GM21825 (cell line): Measurements from ENCODE around the gene OBP2A.
"Not testable (repeated sequence)": the region's sequence is repeated elsewhere in the genome, so short reads cannot be mapped to it uniquely, and the experiment has no call there.

Experiments
- ATAC-seq: cut with Tn5 transposase; IDR thresholded peaks from one replicate; pipeline ENCODE4 v1.9.1; 2021; ENCODE audit warnings: mild to moderate bottlenecking, moderate library complexity; ENCODE audit not compliant: unreplicated experiment

Gene OBP2A

DNA sequence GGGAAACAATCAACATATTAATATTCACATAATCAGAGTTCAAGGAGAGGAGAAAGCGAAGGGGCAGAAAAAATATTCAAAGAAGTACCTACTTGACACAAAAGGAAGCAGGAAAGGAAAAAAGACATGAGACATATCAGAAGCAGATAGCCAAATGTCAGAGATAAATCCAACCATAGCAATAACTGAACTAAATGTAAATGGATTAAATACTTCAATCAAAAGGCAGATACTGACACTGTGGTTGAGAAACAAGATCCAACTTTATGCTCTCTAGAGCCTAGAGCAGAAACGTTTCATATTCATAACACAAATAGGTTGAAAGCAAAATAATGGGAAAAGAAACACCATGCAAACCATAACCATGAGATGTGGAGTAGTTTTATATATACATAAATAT lies 36.5 kb upstream of the OBP2A start:
- no peak for ATAC-seq

DNA sequence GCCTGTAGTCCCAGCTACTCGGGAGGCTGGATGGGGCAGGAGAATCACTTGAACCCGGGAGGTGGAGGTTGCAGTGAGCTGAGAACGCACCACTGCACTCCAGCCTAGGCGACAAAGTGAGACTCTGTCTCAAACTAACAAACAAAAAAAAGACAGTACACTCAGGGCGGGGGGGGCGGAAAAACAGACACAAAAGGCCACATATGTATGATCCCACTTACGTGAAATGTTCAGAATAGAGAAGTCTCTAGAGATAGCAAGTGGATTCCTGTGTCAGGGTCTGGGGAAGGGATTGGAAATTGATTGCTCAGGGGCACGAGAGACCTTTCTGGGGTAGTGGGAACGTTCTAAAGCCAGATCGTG lies 33.7 kb upstream of the OBP2A start:
- no peak for ATAC-seq

DNA sequence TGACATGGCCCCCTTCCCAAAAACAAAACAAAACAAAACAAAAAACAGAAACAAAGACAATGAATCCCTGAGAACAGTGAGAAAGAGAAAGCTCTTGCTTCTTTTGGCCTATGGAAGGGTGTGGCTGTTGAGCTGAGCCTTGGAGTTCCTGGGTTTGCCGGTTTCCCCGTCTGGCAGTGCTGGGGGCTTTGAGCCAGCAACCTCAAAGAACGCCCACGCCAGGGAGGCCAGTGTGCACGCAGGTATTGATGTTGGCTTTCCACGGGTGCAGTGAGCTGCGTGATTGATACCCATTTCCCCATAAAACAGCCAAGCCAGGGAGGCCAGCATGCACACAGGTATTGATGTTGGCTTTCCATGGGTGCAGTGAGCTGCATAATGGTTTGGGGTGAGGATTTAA lies 33.0 kb upstream of the OBP2A start:
- no peak for ATAC-seq

DNA sequence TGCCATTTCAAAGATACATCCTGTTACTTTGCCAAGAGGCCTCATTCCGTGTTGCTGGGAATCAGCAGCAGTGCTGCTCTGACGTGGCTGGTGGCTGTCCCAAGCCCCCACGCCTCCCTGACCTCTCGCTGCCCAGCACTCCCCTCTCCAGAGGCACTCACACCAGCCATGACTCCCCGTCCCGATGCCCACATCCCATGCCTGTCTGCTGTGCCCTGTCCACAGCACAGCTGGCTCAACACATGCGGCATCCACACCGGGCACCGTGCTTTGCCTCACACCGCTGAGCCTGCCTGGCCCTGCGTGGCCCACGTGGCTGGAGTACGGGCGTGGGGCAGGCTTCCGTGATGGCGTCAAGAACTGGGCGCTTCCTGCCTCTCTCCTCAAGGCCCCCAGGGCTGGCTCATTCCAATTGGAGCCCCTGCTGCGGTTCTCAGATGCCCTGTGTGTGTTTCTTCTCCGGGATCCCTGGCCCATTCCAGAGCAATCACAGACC lies 32.5 kb upstream of the OBP2A start:
- no peak for ATAC-seq

DNA sequence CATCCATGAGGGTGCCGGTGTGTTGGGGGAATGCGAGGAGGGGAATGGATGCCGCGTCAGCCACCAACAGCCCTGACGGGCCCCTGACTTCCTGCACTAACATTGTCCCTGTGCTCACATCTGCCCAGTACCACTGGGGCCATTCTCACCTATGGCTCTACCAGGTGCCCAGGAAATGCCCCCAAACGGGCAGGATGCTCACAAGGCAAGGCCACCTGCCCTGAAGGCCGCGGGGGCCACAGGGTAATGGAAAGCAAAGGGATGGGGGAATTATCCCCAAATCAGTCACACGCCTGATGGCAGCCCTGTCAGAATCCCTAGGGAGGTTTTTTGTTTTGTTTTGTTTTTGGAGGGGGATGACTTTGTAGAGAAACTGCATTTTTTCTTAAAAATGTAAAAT lies 32.0 kb upstream of the OBP2A start:
- not testable (repeated sequence) for ATAC-seq

DNA sequence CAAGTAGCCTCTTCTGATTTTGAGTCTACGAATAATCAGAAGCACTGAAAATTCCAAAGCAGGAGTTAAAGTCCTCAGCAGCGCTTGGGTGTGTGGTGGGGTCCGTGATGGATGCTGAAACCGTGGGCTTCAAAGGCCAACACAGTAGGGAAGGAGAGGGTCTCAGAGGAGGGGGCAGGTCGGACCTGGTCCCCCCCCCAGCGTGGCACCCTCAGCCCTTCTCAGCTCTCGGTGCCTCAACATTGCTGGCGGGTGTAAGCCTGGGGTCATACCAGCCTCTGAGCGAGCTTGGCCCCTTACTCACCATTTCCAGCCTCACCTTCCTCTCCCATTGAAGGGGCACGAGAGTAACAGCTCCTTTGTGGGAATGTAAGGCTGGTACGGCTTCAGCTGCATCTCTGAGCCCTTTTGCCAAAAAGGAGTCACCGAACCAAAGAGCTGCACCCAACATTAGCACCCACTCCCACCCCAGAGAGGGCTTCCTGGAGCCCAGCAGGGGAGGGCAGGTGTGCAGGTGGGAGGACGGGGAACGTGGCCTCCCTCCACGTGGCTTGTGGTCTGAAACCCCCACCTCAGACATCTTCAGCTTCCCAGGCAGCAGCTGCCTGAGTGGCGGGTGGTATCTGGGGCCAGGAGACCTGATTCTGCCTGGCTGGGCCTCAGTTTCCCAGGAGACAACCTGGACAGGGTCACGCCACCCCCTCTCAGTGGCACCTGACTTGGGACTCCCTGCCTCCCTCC lies 31.4 kb upstream of the OBP2A start:
- no peak for ATAC-seq

DNA sequence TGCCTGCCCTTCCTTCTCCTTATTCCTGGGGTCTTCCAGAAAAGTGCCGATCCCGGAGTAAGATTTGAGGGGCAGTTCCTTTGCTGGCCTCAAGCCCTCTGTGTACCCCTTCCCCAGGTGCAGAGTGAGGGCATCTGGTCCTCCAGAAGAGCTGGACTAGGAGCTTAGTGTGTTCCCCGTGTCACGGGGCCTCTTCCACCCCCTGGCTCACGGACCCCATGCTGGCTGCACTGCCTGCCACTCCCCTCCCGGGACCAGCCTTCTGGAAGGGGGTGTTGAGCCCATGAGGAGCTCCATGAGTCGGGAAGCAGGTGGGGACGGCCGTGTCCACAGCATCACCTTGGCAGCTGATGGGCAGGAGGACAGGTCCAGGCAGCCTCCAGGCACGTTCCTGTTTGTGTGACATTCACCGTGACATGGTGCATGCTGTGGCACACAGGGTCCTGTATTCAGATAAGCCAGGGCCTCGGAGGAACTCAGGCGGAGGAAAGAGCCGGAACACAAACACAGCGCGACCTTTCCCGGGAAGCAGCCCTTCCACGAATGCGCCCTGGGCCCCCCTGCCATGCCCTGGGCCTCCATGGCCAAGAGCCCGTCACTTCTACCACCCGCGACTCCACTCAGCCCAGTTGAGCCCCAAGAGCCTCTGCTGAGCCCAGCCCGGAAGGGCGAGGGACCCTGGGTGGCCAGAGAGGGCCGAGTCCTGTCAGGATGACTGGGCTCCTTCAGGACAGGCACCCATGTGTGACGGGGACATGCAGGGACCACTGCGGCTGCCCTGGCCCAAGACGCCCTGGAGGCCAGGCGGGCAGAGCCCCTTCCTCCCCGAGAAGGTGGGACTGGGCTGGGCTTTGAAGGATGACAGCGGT lies 30.6 kb upstream of the OBP2A start:
- ATAC-seq, result no peak

DNA sequence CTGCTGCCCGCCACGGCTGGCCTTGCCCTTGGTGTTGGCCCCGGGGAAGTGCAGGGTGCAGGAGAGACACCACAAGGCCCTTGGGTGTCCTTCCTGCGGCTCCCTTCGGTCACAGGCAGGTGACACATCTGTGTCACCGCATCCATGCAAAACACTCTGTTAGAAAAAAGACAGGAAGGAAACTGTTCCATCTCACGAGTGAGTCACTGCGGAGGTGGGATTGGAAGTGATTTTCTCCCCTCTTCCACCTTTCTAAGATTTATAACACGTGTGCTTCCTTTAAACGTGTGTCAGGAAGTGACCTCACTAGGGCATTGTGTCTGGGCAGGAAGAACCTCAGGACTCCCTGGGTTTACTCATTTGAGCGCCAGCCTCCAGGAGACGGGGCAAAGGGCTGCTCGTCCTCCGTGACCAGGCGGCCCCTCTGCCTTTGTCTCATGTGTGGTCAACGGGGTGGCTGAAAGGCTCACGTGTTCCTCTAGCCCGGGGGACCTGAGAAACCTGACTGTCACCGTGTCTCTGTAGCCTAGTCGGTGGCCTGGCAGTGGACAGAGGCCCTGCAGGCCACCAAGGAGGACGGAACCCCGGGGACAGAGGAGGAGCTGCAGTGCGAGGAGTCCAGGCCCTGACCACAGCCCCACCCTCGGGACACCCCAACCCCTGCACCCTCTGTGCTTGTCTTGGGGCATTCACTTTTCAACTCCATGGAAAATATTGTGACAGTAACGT lies 29.6 kb upstream of the OBP2A start:
- no peak for ATAC-seq

DNA sequence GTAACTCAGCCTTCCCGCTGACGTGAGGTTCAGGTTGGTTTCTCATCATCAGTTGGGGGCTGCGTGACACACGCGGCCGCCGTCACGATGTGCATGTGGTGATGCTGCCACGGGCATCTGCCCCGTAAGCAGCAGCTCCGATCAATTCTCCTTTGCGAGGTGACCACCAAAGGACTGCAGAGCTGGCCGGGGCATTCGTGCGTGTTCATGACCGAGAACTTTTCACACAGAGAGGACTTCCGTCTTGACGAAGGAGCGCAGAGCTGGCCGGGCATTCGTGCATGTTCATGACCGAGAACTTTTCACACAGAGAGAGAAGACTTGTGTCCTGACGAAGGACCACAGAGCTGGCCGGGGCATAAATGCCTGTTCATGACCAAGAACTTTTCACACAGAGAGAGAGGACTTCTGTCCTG lies 28.5 kb upstream of the OBP2A start:
- no peak for ATAC-seq

DNA sequence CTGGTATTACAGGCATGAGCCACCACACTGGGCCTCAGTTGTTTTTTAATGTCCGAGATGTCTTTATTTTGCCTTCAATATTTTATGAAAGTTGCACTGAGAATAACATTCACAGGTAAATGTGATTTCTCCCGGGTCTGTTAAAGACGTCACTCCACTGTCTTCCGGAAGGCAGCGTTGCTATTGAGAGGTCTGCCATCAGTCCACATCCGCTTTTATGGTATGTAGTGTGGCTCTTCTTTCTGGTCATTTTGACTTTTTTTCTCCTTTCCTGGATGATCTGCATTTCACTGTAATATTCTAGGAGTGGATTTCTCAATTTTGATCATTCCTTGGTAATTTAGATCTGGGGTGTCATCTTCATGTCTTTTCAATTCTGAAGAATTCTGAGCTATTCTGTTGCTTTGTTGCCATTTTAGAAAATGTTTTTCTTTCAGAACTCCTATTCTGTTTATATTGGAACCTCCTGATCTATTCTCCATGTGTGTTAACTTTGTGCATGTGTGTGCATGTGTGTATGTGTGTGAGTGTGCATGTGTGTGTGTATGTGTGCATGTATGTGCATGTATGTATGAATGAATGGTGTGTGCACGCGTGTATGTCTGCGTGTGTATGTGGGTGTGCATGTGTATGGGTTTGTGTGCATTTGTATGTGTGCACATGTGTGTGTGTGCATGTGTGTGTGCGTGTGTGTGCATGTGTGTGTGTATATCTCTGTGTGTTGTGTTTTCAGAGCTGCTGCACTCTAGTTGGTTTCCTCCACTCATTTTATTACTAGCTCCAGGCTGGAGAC lies 26.6 kb upstream of the OBP2A start:
- no peak for ATAC-seq

DNA sequence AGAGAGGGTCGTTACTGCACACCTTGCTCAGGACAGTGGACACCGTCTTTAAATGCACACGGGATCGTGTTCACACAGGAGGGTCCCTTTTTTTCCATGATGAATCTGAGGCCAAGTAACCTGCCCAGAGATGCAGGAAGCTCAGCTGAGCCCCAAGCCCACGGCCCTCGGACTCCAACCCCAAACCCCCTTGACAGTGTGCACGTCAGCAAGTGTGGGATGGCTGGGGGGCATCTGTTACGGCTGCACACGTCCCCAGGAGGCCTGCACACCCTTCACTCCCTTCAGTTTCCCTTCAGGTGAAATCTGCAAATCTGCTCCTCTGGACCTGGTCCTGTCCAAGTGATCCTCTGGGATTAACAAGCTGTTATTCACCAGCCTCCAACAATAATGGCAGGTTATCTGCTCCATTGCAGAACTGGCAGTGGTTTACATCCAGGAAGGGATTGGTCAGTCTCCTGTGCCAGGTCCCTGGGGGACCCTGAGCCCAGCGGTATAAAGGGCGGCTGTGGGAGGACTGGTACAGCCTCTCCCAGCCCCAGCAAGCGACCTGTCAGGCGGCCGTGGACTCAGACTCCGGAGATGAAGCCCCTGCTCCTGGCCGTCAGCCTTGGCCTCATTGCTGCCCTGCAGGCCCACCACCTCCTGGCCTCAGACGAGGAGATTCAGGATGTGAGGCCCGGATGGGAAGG lies 24.9 kb upstream of the OBP2A start, which contains the start of gene LCN1:
Gene LCN1 (plus strand): TSS at position 525 of the 692 bp plus-strand sequence. CDS start 58 bp downstream, at position 583.
- no peak for ATAC-seq

DNA sequence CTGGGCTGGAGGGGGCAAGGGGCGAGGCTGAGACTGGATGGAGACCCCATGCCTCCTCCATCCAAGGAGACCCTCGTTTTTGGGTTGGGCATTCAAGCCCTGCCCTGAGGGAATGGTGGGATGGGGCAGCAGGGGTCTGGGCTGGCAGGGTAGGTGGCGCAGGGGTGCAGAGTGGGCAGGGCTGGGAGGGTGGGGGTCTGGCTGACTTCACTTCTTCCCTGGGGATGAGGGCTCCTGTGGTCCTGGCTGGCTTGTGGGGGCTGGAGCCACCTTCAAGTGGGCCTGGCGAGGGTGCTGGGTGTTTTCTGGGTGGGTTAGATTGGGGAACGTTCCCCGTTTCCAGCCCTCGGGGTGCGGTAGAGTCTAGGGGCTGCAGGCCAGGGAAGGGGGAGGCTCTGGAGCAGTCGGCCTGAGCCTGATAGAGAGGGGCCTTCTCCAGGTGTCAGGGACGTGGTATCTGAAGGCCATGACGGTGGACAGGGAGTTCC lies 24.3 kb upstream of the OBP2A start:
- ATAC-seq, result no peak

DNA sequence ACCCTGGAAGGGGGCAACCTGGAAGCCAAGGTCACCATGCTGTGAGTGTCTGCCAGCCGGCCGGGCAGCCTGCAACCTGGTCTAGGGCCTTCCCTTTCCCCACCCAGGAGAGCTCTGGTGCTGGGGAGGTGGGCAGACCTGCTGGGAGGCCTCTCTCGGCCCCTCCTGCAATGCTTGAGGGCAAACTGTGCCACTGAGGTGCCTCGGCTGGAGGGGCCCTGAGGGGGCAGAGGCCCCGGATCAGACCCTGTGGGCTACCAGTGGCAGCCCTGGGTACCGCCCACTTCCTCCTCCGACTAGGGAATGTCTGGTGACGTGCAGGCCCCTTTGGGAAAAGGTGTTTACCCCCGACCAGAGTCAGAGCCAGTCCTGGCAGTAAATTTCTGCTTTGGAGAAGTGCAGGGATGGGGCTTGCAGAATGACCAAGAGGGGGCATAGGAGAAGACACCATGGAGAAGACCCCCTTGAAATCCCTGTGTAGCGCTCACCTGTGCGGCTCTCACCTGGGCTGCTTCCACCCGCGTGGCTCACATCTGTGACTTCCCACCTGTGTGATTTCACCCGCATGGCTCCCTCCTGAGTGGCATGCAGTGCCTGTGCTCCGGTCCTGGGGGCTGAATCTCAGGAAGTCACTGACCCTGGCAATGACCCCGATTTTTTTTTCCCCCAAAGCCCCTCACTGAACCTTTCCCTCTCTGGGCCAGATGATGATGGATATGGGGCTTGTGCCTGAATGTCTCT lies 23.6 kb upstream of the OBP2A start:
- ATAC-seq, result no peak

DNA sequence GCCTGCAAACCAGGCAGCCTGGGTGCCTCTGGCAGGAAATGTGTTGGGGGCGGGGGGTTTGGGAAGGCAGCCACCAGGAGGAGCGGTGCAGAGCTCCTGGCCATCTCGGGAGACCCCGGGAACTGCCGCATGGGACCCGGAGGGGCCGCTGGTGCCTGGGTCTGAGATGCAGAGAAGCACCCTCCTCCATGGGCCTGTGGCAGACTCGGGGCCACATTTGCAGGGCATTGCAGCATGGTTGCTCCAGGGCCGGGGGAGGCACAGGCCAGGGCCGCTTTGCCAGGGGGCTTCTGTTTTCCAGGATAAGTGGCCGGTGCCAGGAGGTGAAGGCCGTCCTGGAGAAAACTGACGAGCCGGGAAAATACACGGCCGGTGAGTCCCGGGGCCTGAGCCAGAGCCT lies 23.0 kb upstream of the OBP2A start:
- ATAC-seq, result no peak

DNA sequence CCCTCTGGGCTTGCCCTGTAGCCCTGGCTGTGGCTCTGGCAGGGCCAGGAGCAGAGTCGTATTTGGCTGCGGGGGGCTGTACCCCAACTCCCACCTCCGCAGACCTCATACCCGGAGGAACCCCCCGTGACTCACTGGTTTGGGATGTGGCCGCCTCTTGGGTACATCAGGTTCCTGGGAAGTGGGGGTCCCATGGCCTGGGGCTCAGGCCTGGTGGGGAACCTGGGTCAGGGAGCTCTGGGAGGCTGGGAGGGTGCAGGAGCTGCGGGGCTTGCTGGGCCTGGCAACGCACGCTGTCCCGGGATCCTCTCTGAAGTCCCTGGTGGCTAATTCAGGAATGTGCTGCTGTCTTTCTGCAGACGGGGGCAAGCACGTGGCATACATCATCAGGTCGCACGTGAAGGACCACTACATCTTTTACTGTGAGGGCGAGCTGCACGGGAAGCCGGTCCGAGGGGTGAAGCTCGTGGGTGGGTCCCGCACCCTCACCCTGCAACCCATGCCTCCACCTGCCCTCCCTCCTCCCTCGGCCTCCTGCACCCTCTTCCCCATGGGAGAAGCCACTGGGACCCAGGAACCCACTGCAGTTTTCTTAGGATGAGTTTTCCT lies 22.3 kb upstream of the OBP2A start:
- ATAC-seq, result no peak

DNA sequence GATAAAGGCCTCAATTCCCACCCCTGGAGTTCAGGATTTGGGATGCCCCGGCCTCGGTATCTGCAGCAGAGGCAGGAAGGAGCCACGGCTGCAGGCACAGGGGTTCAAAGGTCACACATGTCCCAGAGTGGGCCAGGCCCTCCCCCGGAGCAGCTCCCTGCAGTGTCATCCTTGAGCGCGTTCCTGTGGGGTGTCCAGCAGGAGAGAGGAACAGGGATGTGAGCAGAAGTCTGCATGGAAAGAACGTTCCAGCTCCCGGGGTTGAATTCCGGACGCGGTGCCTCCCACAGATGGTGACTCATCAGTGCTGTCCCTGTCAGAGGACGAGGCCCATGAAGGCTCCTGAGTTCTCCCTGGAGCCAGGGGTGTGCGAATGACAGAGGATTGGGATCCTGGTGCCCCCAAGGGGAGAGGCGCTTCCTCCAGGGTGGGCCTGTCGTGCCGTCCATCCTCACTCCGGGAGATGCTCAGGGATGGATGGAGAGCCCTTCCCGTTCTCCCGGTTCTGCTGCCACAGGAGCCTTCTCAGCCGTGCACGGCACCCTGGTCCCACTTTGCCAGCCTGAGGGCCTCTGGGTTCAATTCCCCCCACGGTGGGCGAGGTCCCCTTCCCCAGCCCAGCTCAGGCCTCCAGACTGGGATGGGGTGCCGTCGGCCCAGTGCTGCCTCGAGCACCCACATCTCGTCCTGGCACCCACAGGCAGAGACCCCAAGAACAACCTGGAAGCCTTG lies 21.6 kb upstream of the OBP2A start:
- ATAC-seq, result no peak

DNA sequence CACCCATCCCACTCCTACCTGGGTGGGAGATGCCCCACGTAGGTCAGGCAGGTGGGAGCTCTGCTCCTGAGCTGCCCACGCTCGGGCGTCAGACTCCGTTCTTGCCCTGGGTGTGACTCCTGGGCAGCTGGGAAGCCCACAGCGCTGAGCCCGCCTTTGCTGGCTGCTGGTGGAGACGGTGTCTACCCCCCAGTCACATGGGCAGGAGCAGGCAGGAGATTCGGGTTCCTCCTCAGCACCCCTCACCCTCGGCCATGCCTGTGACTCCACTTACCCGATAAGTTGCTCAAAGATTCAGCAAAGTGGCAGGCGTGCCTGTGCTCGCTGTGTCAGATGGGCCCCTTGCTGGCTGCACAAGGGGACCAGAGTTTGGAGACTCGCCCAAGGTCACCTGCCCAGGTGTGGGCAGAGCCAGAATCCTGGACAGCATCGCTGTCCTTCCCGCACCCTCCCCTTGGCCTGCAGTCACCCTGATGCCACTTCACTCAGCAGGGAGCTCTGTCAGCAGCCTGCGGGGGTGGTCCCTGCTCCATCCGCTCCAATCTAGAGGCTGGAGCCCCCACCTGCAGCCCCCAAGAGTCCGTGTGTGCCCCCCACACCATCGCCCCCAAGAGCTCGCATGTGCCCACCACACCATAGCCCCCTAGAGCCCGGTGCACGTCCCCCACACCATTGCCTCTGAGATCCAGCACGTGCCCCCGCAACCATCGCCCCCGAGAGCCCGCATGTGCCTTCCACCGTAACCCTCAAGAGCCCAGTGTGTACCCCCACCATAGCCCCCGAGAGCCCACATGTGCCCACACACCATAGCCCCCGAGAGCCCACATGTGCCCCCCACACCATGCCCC lies 20.5 kb upstream of the OBP2A start:
- no peak for ATAC-seq
